ENCODE results near the gene AP5M1. TPM values are rescaled to one million over a fixed set of nuclear protein-coding genes. Genes with fewer than 3 reads are reported as not detected.

AP5M1 gene
- total RNA-seq, 4 donors from 2014 or later, result 17.3 to 36.0 (median 27.7) TPM

- TF ChIP-seq POLR2A (IDR thresholded peaks at IDR 0.05) (no peak), CTCF (IDR thresholded peaks at IDR 0.05 in 4 of 5, conservative IDR thresholded peaks at IDR 0.05 in 1 of 5) (no peak)
- intact Hi-C loops (cut with DNase I; ENCODE audit: low total_unique reads) (no loop called here), in situ Hi-C loops (cut with MboI; ENCODE audit: low sequenced_read_pairs in 4 of 4) (no loop called here)
- Histone ChIP-seq H3K36me3 (no peaks in the 10 kb centered on the region), H3K27ac (no peak overlapping the region), H3K4me3 (no peak overlapping the region), H3K4me1 (peaks cover 7 to 10% of the 10 kb centered on the region in 2 donors), H3K9me3 (no peaks in the 10 kb centered on the region), H3K27me3 (no peaks in the 10 kb centered on the region)
- no peak for DNase-seq
- ATAC-seq, result no peak
These were observed 30.7 kb downstream of the AP5M1 start for GRCh38 chr14:57299511-57299910.

DNA sequence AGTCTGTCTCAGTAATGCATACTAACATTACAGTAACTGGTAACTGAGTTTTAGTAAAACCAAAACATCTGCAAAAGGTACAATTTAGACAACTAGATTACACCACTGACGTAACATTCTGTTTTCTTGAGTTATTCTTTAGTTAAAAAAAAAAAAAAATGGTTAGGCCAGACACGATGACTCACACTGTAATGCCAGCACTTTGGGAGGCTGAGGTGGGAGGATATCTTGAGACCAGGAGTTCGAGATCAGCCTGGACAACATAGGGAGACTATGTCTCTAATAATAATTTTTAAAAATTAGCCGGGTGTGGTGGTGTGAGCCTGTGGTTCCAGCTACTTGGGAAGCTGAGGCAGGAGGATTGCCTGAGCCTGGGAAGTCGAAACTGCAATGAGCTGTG is 34.1 kb downstream of the AP5M1 start:
- intact Hi-C loops (cut with DNase I; ENCODE audit: low total_unique reads), result no loop called here
- H3K36me3 ChIP-seq, result no peaks in the 10 kb centered on the region

DNA sequence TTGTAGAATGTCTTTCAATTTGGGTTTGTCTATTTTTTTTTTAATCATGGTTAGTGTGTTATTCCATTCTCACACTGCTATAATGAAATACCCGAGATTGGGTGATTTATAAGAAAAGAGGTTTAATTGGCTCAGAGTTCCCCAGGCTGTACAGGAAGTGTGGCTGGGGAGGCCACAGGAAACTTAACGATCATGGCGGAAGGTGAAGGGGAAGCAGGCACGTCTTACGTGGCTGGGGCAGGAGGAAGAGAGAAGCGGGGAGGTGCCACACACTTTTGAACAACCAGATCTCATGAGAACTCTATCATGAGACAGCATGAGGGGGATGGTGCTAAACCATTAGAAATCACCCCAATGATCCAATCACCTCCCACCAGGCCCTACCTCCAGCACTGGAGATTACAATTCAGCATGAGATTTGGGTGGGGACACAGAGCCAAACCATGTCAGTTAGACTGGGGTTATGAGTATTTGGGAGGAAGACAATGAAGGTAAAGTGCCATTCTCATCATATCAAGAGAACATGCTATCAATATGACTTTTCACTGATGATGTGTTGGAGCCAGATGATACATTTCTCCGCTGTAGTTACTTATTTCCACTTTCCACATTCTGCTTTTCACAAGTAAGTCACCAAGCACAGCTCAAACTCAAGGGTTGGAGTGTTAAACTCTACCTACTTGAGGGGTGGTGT is 45.8 kb downstream of the AP5M1 start:
- H3K4me1 ChIP-seq, result no peaks in the 10 kb centered on the region
- no peak for TF ChIP-seq CTCF (IDR thresholded peaks at IDR 0.05 in 4 of 5, conservative IDR thresholded peaks at IDR 0.05 in 1 of 5)
- no peak for TF ChIP-seq POLR2A (IDR thresholded peaks at IDR 0.05)
- intact Hi-C loops (cut with DNase I; ENCODE audit: low total_unique reads), result loop anchor here (5.0 kb wide), 1 partner anchor 652 kb away; no protein-coding TSS in a partner anchor
- in situ Hi-C loops (cut with MboI; ENCODE audit: low sequenced_read_pairs in 4 of 4), result loop anchor here (5.0 to 25.0 kb wide), 3 partner anchors 820 to 827 kb away; no protein-coding TSS in a partner anchor
- no peak for ATAC-seq
- H3K36me3 ChIP-seq, result no peaks in the 10 kb centered on the region
- H3K9me3 ChIP-seq, result no peaks in the 10 kb centered on the region
- H3K27ac ChIP-seq, result no peak overlapping the region
- H3K27me3 ChIP-seq, result no peaks in the 10 kb centered on the region
- no peak overlapping the region for H3K4me3 ChIP-seq
- no peak for DNase-seq

More for the DNA sequence above, 34.1 kb downstream of the AP5M1 start:
- peaks cover 1 to 2% of the 10 kb centered on the region in 2 donors for H3K4me1 ChIP-seq
- H3K4me3 ChIP-seq, result no peak overlapping the region
- in situ Hi-C loops (cut with MboI; ENCODE audit: low sequenced_read_pairs in 4 of 4), result loop anchor here in 2 of 4 donors (25.0 kb wide), 1 partner anchor 816 kb away; no protein-coding TSS in a partner anchor
- no peaks in the 10 kb centered on the region for H3K27me3 ChIP-seq
- no peaks in the 10 kb centered on the region for H3K9me3 ChIP-seq
- H3K27ac ChIP-seq, result no peak overlapping the region
- TF ChIP-seq POLR2A (IDR thresholded peaks at IDR 0.05) (no peak), CTCF (IDR thresholded peaks at IDR 0.05 in 4 of 5, conservative IDR thresholded peaks at IDR 0.05 in 1 of 5) (no peak)
- no peak for DNase-seq
- ATAC-seq, result no peak

GRCh38 chr14:57317248-57317833 is 48.6 kb downstream of the AP5M1 start:
- Histone ChIP-seq H3K27ac (no peak overlapping the region), H3K4me3 (no peak overlapping the region), H3K27me3 (no peaks in the 10 kb centered on the region), H3K9me3 (no peaks in the 10 kb centered on the region), H3K4me1 (no peaks in the 10 kb centered on the region), H3K36me3 (no peaks in the 10 kb centered on the region)
- intact Hi-C loops (cut with DNase I; ENCODE audit: low total_unique reads) (loop anchor here (1.0 to 5.0 kb wide), 2 partner anchors 655 to 826 kb away; no protein-coding TSS in a partner anchor), in situ Hi-C loops (cut with MboI; ENCODE audit: low sequenced_read_pairs in 4 of 4) (loop anchor here in 3 of 4 donors (10.0 to 25.0 kb wide), 2 partner anchors 823 to 830 kb away; no protein-coding TSS in a partner anchor)
- DNase-seq, result peak; percentile 36 to 39
- TF ChIP-seq CTCF (IDR thresholded peaks at IDR 0.05 in 4 of 5, conservative IDR thresholded peaks at IDR 0.05 in 1 of 5) (peak; percentile 52 to 83 (median 66)), POLR2A (IDR thresholded peaks at IDR 0.05) (no peak)
- peak in 1 of 2 donors; percentile 60 for ATAC-seq
